GM23338 (cell line): ENCODE data around the gene CHN1.

Experiments used
- CREB1 ChIP-seq: fragments of 250-450 bp; sonication (Bioruptor Pico); IDR thresholded peaks from 2 replicates; pipeline ENCODE4 v1.5.0; 2020; ENCODE audit warnings: low read depth, mild to moderate bottlenecking, moderate library complexity
- EZH2 ChIP-seq: fragments of 200-600 bp; sonication (generic); IDR thresholded peaks from one replicate; pipeline ENCODE4 v1.8.0; 2017; ENCODE audit warnings: antibody characterized with exemption, mild to moderate bottlenecking, low read depth; ENCODE audit not compliant: unreplicated experiment
- EZH2phosphoT487 ChIP-seq: fragments of 200-600 bp; sonication (generic); IDR thresholded peaks from one replicate; pipeline ENCODE4 v1.8.1; 2018; ENCODE audit warnings: antibody characterized with exemption; ENCODE audit not compliant: unreplicated experiment
- JUNB ChIP-seq: IDR thresholded peaks from one replicate; pipeline ENCODE4 v1.6.1; 2016; ENCODE audit warnings: antibody characterized with exemption; ENCODE audit not compliant: unreplicated experiment
- NANOG ChIP-seq: IDR thresholded peaks from 2 replicates; pipeline ENCODE4 v1.6.1; 2016; ENCODE audit warnings: antibody characterized with exemption, borderline replicate concordance
- POLR2AphosphoS5 ChIP-seq: IDR thresholded peaks from 2 replicates; pipeline ENCODE4 v1.6.1; 2016; ENCODE audit warnings: antibody characterized with exemption, low read depth
- STAT1 ChIP-seq: IDR thresholded peaks from one replicate; pipeline ENCODE4 v1.6.1; 2016; ENCODE audit warnings: antibody characterized with exemption; ENCODE audit not compliant: unreplicated experiment
- ZNF114 ChIP-seq: fragments of 250-450 bp; sonication (Bioruptor Pico); IDR thresholded peaks from 2 replicates; pipeline ENCODE4 v1.5.0; 2020; ENCODE audit warnings: mild to moderate bottlenecking, moderate library complexity
- ZNF331 ChIP-seq: fragments of 250-450 bp; sonication (Bioruptor Pico); IDR thresholded peaks from 2 replicates; pipeline ENCODE4 v1.5.0; 2020; ENCODE audit warnings: low read depth, mild to moderate bottlenecking, moderate library complexity
- TF ChIP-seq, protein P1 (sequence below), 2 experiments: fragments of 200-600 bp in 1 of 2; sonication (generic) in 1 of 2; conservative IDR thresholded peaks; 2 replicates each; pipeline versions ENCODE4 v1.5.1 to v1.6.1; 2016 to 2017; ENCODE audit warnings: antibody characterized with exemption in 2 of 2, low read depth in 2 of 2, mild to moderate bottlenecking in 2 of 2, moderate library complexity in 1 of 2
- TF ChIP-seq, protein P2 (sequence below): IDR thresholded peaks from one replicate; pipeline ENCODE4 v1.6.1; 2018; ENCODE audit warnings: antibody characterized with exemption; ENCODE audit not compliant: unreplicated experiment
- TF ChIP-seq, protein P3 (sequence below): IDR thresholded peaks from 2 replicates; pipeline ENCODE4 v1.6.1; 2016; ENCODE audit warnings: antibody characterized with exemption

DNA sequence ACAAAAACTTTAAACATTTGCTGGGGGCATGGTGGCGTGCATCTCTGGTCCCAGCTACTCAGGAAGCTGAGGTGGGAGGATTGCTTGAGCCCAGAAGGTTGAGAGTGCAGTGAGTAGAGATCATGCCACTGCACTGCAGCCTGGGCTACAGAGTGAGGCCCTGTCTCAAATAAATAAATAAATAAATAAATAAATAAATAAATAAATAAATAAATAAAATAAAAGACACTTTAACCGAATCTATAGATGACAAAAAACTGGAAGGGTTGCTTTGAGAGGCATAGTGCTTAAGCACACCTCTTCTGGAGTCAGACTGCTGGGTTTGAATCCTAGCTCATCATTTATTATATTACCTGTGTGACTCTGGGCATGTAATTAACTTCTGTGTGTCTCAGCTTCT, 21.2 kb upstream of the CHN1 start:
- TF ChIP-seq, protein P1, sequence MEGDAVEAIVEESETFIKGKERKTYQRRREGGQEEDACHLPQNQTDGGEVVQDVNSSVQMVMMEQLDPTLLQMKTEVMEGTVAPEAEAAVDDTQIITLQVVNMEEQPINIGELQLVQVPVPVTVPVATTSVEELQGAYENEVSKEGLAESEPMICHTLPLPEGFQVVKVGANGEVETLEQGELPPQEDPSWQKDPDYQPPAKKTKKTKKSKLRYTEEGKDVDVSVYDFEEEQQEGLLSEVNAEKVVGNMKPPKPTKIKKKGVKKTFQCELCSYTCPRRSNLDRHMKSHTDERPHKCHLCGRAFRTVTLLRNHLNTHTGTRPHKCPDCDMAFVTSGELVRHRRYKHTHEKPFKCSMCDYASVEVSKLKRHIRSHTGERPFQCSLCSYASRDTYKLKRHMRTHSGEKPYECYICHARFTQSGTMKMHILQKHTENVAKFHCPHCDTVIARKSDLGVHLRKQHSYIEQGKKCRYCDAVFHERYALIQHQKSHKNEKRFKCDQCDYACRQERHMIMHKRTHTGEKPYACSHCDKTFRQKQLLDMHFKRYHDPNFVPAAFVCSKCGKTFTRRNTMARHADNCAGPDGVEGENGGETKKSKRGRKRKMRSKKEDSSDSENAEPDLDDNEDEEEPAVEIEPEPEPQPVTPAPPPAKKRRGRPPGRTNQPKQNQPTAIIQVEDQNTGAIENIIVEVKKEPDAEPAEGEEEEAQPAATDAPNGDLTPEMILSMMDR (conservative IDR thresholded peaks at IDR 0.05; ENCODE audit: low read depth in 2 of 2) = no peak
- TF ChIP-seq EZH2 = no peak
- TF ChIP-seq POLR2AphosphoS5 = no peak
- TF ChIP-seq, protein P2, sequence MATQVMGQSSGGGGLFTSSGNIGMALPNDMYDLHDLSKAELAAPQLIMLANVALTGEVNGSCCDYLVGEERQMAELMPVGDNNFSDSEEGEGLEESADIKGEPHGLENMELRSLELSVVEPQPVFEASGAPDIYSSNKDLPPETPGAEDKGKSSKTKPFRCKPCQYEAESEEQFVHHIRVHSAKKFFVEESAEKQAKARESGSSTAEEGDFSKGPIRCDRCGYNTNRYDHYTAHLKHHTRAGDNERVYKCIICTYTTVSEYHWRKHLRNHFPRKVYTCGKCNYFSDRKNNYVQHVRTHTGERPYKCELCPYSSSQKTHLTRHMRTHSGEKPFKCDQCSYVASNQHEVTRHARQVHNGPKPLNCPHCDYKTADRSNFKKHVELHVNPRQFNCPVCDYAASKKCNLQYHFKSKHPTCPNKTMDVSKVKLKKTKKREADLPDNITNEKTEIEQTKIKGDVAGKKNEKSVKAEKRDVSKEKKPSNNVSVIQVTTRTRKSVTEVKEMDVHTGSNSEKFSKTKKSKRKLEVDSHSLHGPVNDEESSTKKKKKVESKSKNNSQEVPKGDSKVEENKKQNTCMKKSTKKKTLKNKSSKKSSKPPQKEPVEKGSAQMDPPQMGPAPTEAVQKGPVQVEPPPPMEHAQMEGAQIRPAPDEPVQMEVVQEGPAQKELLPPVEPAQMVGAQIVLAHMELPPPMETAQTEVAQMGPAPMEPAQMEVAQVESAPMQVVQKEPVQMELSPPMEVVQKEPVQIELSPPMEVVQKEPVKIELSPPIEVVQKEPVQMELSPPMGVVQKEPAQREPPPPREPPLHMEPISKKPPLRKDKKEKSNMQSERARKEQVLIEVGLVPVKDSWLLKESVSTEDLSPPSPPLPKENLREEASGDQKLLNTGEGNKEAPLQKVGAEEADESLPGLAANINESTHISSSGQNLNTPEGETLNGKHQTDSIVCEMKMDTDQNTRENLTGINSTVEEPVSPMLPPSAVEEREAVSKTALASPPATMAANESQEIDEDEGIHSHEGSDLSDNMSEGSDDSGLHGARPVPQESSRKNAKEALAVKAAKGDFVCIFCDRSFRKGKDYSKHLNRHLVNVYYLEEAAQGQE = no peak
- TF ChIP-seq JUNB = no peak
- no peak for TF ChIP-seq EZH2phosphoT487
- TF ChIP-seq, protein P3, sequence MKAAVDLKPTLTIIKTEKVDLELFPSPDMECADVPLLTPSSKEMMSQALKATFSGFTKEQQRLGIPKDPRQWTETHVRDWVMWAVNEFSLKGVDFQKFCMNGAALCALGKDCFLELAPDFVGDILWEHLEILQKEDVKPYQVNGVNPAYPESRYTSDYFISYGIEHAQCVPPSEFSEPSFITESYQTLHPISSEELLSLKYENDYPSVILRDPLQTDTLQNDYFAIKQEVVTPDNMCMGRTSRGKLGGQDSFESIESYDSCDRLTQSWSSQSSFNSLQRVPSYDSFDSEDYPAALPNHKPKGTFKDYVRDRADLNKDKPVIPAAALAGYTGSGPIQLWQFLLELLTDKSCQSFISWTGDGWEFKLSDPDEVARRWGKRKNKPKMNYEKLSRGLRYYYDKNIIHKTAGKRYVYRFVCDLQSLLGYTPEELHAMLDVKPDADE = no peak
- TF ChIP-seq NANOG = no peak
- TF ChIP-seq CREB1 (CRISPR knock-in tag) = no peak
- no peak for TF ChIP-seq STAT1
- no peak for TF ChIP-seq ZNF114 (CRISPR knock-in tag)
- TF ChIP-seq ZNF331 (CRISPR knock-in tag) = no peak
